ENCODE results near the gene SP140L. TPM values are rescaled to one million over a fixed set of nuclear protein-coding genes. Genes with fewer than 3 reads are reported as not detected.
A peak's percentile ranks its signal among the peaks of the same experiment; 100 is the strongest.
"Not testable (repeated sequence)": the region's sequence is repeated elsewhere in the genome, so short reads cannot be mapped to it uniquely, and the experiment has no call there.

SP140L gene
- total and polyA plus RNA-seq, 10 of the 15 experiments (the other 5 are each of a cell fraction or from before 2014, with no cell fraction given) = 4.7 to 28.6 (median 15.0) TPM

DNA sequence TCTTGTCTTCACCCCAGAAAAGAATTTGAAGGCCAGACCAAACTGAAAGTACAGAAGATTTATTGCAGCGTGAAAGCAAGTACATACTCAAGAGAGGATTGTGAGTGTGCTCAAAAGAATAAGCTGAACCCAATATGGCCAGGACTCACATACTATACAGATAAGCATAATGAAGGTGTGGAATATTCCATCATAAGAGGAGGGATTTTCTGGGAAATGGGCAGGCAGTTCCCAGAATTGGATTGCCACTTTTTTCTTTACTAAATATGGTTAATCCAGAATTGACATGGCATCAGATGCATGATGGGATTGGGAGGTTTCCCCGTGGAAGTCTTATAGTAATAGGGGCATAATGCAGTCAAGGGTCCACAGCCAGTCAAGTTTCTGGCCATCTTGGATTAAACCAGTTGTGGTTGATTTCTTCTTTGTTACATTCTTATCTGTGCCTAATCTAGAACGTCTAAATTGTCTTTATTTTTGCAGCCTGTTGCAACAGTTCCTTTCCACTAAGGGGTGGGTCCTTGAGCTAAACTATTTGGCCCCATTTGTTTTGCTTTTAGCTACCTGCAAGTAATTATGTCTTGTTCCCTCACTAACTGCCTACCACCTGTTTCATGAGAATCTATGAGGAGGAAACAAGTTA, 9.0 kb downstream of the SP140L start:
- POLR2A ChIA-PET = no interaction called here
- H3K9ac ChIP-seq (ENCODE audit: control insufficient read depth, insufficient read depth, low read length) = no peak overlapping the region
- no peak overlapping the region for H2AFZ ChIP-seq (ENCODE audit: control insufficient read depth, low read depth, low read length)
- CTCF ChIA-PET = no interaction called here
- TF ChIP-seq BHLHE40 (IDR thresholded peaks at IDR 0.05; ENCODE audit: borderline replicate concordance in 1 of 2, low read depth in 2 of 2, low read length in 1 of 2) = no peak
- TF ChIP-seq NR2C2 (IDR thresholded peaks at IDR 0.05; ENCODE audit: borderline replicate concordance, control insufficient read depth, insufficient read length, low read depth) = no peak
- no peak for TF ChIP-seq EGR1 (IDR thresholded peaks at IDR 0.05; ENCODE audit: borderline replicate concordance in 1 of 2, low read depth in 2 of 2, low read length in 2 of 2)
- no peak for TF ChIP-seq RAD51 (IDR thresholded peaks at IDR 0.05)
- TF ChIP-seq, protein P1, sequence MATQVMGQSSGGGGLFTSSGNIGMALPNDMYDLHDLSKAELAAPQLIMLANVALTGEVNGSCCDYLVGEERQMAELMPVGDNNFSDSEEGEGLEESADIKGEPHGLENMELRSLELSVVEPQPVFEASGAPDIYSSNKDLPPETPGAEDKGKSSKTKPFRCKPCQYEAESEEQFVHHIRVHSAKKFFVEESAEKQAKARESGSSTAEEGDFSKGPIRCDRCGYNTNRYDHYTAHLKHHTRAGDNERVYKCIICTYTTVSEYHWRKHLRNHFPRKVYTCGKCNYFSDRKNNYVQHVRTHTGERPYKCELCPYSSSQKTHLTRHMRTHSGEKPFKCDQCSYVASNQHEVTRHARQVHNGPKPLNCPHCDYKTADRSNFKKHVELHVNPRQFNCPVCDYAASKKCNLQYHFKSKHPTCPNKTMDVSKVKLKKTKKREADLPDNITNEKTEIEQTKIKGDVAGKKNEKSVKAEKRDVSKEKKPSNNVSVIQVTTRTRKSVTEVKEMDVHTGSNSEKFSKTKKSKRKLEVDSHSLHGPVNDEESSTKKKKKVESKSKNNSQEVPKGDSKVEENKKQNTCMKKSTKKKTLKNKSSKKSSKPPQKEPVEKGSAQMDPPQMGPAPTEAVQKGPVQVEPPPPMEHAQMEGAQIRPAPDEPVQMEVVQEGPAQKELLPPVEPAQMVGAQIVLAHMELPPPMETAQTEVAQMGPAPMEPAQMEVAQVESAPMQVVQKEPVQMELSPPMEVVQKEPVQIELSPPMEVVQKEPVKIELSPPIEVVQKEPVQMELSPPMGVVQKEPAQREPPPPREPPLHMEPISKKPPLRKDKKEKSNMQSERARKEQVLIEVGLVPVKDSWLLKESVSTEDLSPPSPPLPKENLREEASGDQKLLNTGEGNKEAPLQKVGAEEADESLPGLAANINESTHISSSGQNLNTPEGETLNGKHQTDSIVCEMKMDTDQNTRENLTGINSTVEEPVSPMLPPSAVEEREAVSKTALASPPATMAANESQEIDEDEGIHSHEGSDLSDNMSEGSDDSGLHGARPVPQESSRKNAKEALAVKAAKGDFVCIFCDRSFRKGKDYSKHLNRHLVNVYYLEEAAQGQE (IDR thresholded peaks at IDR 0.05; ENCODE audit: low read depth, low read length) = no peak
- no peak for TF ChIP-seq RUNX3 (IDR thresholded peaks at IDR 0.05; ENCODE audit: low read length)
- no peak for TF ChIP-seq RCOR1 (conservative IDR thresholded peaks at IDR 0.05; ENCODE audit: low read depth, low read length)
- TF ChIP-seq DPF2 (IDR thresholded peaks at IDR 0.05) = no peak
- TF ChIP-seq CBX5 (IDR thresholded peaks at IDR 0.05; ENCODE audit: low read depth) = no peak
- peak; percentile 66 for FAIRE-seq
- H3K27me3 ChIP-seq (replicated peaks in 1 of 2; ENCODE audit: control insufficient read depth in 2 of 2, insufficient read depth in 2 of 2, low read length in 1 of 2) = no peaks in the 10 kb centered on the region
- in situ Hi-C loops (cut with MboI) (no loop called here), intact Hi-C loops (cut with micrococcal nuclease; ENCODE audit: unreplicated experiment) (no loop called here)
- H3K79me2 ChIP-seq (ENCODE audit: control insufficient read depth, insufficient read depth, low read length) = peaks cover 2% of the 10 kb centered on the region
- BruUV-seq (replicated peaks) = no TSS peak
- no peak overlapping the region for H3K4me3 ChIP-seq
- no peaks in the 10 kb centered on the region for H3K4me1 ChIP-seq (ENCODE audit: control insufficient read depth, insufficient read depth, low read length)
- SMC1A ChIA-PET (ENCODE audit: uncharacterized antibody, unreplicated experiment) = interaction anchor here (0.9 kb wide), 1 partner anchor 10 kb away, joined by 3 read pairs; no protein-coding TSS in a partner anchor
- no peaks in the 10 kb centered on the region for H4K20me1 ChIP-seq (ENCODE audit: control insufficient read depth, insufficient read depth)
- H3K27ac ChIP-seq (ENCODE audit: control insufficient read depth, insufficient read depth) = no peak overlapping the region
- peaks cover 2% of the 10 kb centered on the region for H3K9me3 ChIP-seq (replicated peaks; ENCODE audit: control insufficient read depth, insufficient read depth, low read length)
- no peak overlapping the region for H3K4me2 ChIP-seq (ENCODE audit: control insufficient read depth, insufficient read depth)
- H3K36me3 ChIP-seq (ENCODE audit: control insufficient read depth in 2 of 2, insufficient read depth in 2 of 2, low read length in 1 of 2) = peaks cover 0 to 10% of the 10 kb centered on the region in 2 experiments; a peak in 2 of 4 replicates
- DNase-seq (ENCODE audit: low read depth, low spot score) = no peak
- ATAC-seq = no peak; the same call in 2 of the 3 replicates
- RAD21 ChIA-PET (ENCODE audit: unreplicated experiment) = no interaction called here
- WGBS (ENCODE audit: insufficient coverage, insufficient replicate concordance, low lambda C conversion rate, missing lambda C conversion rate) = 95% methylated on average over 3 of the region's 3 CpGs

DNA sequence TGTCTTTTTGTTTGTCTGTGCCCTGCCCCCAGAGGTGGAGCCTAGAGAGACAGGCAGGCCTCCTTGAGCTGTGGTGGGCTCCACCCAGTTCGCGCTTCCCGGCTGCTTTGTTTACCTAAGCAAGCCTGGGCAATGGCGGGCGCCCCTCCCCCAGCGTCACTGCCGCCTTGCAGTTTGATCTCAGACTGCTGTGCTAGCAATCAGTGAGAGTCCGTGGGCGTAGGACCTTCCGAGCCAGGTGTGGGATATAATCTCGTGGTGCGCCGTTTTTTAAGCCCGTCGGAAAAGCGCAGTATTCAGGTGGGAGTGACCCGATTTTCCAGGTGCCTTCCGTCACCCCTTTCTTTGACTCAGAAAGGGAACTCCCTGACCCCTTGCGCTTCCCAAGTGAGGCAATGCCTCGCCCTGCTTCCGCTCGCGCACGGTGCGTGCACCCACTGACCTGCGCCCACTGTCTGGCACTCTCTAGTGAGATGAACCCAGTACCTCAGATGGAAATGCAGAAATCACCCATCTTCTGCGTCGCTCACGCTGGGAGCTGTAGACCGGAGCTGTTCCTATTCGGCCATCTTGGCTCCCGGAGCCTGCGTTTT, 15.0 kb downstream of the SP140L start:
- not testable (repeated sequence) for H3K4me2 ChIP-seq (ENCODE audit: control insufficient read depth, insufficient read depth)

More for the DNA sequence above, 15.0 kb downstream of the SP140L start:
- H3K9ac ChIP-seq (ENCODE audit: control insufficient read depth, insufficient read depth, low read length); RAD21 ChIA-PET (ENCODE audit: unreplicated experiment); H3K36me3 ChIP-seq (ENCODE audit: control insufficient read depth in 2 of 2, insufficient read depth in 2 of 2, low read length in 1 of 2); CTCF ChIA-PET; intact Hi-C loops (cut with micrococcal nuclease; ENCODE audit: unreplicated experiment); in situ Hi-C loops (cut with MboI); ATAC-seq; FAIRE-seq; H3K27me3 ChIP-seq (replicated peaks in 1 of 2; ENCODE audit: control insufficient read depth in 2 of 2, insufficient read depth in 2 of 2, low read length in 1 of 2); BruUV-seq (replicated peaks); POLR2A ChIA-PET; H3K4me3 ChIP-seq; H2AFZ ChIP-seq (ENCODE audit: control insufficient read depth, low read depth, low read length); H3K27ac ChIP-seq (ENCODE audit: control insufficient read depth, insufficient read depth); H4K20me1 ChIP-seq (ENCODE audit: control insufficient read depth, insufficient read depth); H3K9me3 ChIP-seq (replicated peaks; ENCODE audit: control insufficient read depth, insufficient read depth, low read length); H3K79me2 ChIP-seq (ENCODE audit: control insufficient read depth, insufficient read depth, low read length); DNase-seq (ENCODE audit: low read depth, low spot score); H3K4me1 ChIP-seq (ENCODE audit: control insufficient read depth, insufficient read depth, low read length): not testable (repeated sequence)
- 97% methylated on average over 31 of the region's 33 CpGs for WGBS (ENCODE audit: insufficient coverage, insufficient replicate concordance, low lambda C conversion rate, missing lambda C conversion rate)
- SMC1A ChIA-PET (ENCODE audit: uncharacterized antibody, unreplicated experiment) = interaction anchor here (0.8 kb wide), 1 partner anchor 13 kb away, joined by 3 read pairs; no protein-coding TSS in a partner anchor

Measured in GM12878 (cell line).